Activated naive CD4-positive, alpha-beta T cell treated with anti-CD3 and anti-CD28 coated beads, Interleukin-2, amount 10 ng/mL, durations not matched to agents 7 days and 5 days (primary cell): ENCODE results near the gene WDR27.
"Not testable (repeated sequence)": the region's sequence is repeated elsewhere in the genome, so short reads cannot be mapped to it uniquely, and the experiment has no call there.

ENCODE experiments used
- CTCF ChIA-PET: fragments of 350-600 bp; sonication (Branson Sonifier 250); formaldehyde crosslinking; loops from one replicate; lab custom pipeline; 2021; ENCODE audit warnings: antibody characterized with exemption; lab: Charles Lee
- DNase-seq: peaks from one replicate; pipeline ENCODE4 v3.0.0-alpha.2; 2020
- H3K27ac Mint-ChIP-seq: one replicate; pipeline ENCODE4 v1.8.0; 2021; ENCODE audit warnings: mild to moderate bottlenecking, moderate library complexity, mixed read lengths
- H3K27me3 Mint-ChIP-seq: one replicate; pipeline ENCODE4 v1.8.0; 2021; ENCODE audit warnings: mild to moderate bottlenecking, mixed read lengths
- H3K36me3 Mint-ChIP-seq: one replicate; pipeline ENCODE4 v1.8.0; 2021; ENCODE audit warnings: mixed read lengths
- H3K4me1 Mint-ChIP-seq: one replicate; pipeline ENCODE4 v1.8.0; 2021; ENCODE audit warnings: mixed read lengths
- H3K4me3 Mint-ChIP-seq: one replicate; pipeline ENCODE4 v1.8.0; 2021; ENCODE audit warnings: mild to moderate bottlenecking, moderate library complexity, mixed read lengths
- H3K9me3 Mint-ChIP-seq: one replicate; pipeline ENCODE4 v1.8.0; 2021; ENCODE audit warnings: mixed read lengths

Gene WDR27

GRCh38 chr6:169521825-169522224 lies 180.0 kb downstream of the WDR27 start:
- peaks cover 11% of the 10 kb centered on the region for H3K9me3 Mint-ChIP-seq
- no peak overlapping the region for H3K4me3 Mint-ChIP-seq
- H3K27ac Mint-ChIP-seq: no peak overlapping the region
- no peak for DNase-seq
- no peaks in the 10 kb centered on the region for H3K27me3 Mint-ChIP-seq
- H3K4me1 Mint-ChIP-seq: no peaks in the 10 kb centered on the region
- peaks cover 2% of the 10 kb centered on the region for H3K36me3 Mint-ChIP-seq
- CTCF ChIA-PET: no interaction called here

GRCh38 chr6:169520104-169520503 lies 181.7 kb downstream of the WDR27 start:
- no peak overlapping the region for H3K4me3 Mint-ChIP-seq
- no peak overlapping the region for H3K27ac Mint-ChIP-seq
- CTCF ChIA-PET: no interaction called here
- H3K4me1 Mint-ChIP-seq: no peaks in the 10 kb centered on the region
- peaks cover 2% of the 10 kb centered on the region for H3K36me3 Mint-ChIP-seq
- peaks cover 11% of the 10 kb centered on the region for H3K9me3 Mint-ChIP-seq
- DNase-seq: no peak
- H3K27me3 Mint-ChIP-seq: no peaks in the 10 kb centered on the region

DNA sequence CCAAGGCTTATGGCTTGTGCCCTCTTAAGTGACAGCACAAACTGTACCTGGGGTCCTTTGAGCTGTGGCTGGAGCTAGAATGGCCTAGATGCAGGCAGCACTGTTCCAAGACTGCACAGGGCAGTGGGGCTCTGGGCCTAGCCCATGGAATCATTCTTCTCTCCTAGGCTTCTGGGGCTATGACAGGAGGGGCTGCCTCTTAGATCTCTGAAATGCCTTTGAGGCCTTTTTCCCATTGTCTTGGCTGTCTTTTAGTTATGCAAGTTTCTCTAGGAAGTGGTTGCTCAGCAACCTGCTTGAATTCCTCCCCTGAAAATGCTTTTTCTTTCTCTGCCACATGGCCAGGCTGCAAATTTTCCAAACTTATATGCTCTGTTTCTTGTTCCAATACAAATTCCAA lies 183.4 kb downstream of the WDR27 start:
- H3K9me3 Mint-ChIP-seq: peaks cover 11% of the 10 kb centered on the region

GRCh38 chr6:169513478-169514193 lies 188.2 kb downstream of the WDR27 start:
- no peaks in the 10 kb centered on the region for H3K27me3 Mint-ChIP-seq
- no peaks in the 10 kb centered on the region for H3K4me1 Mint-ChIP-seq
- CTCF ChIA-PET: no interaction called here
- DNase-seq: no peak
- no peaks in the 10 kb centered on the region for H3K36me3 Mint-ChIP-seq
- H3K9me3 Mint-ChIP-seq: peaks cover 2% of the 10 kb centered on the region
- no peak overlapping the region for H3K4me3 Mint-ChIP-seq
- H3K27ac Mint-ChIP-seq: no peak overlapping the region

More for the DNA sequence above, 183.4 kb downstream of the WDR27 start:
- Mint-ChIP-seq H3K36me3 (peaks cover 2% of the 10 kb centered on the region), H3K4me1 (no peaks in the 10 kb centered on the region), H3K27ac (no peak overlapping the region), H3K27me3 (no peaks in the 10 kb centered on the region), H3K4me3 (no peak overlapping the region)
- CTCF ChIA-PET: no interaction called here
- no peak for DNase-seq

- H3K27me3 Mint-ChIP-seq, H3K4me3 Mint-ChIP-seq, H3K9me3 Mint-ChIP-seq, H3K36me3 Mint-ChIP-seq, CTCF ChIA-PET, DNase-seq, H3K27ac Mint-ChIP-seq, H3K4me1 Mint-ChIP-seq: not testable (repeated sequence)
Measured at GRCh38 chr6:169511785-169512184, 190.0 kb downstream of the WDR27 start.

- no peaks in the 10 kb centered on the region for H3K27me3 Mint-ChIP-seq
- H3K36me3 Mint-ChIP-seq: no peaks in the 10 kb centered on the region
- H3K4me3 Mint-ChIP-seq: no peak overlapping the region
- no peaks in the 10 kb centered on the region for H3K4me1 Mint-ChIP-seq
- DNase-seq: no peak
- CTCF ChIA-PET: no interaction called here
- H3K9me3 Mint-ChIP-seq: no peaks in the 10 kb centered on the region
- H3K27ac Mint-ChIP-seq: no peak overlapping the region
Measured at GRCh38 chr6:169510871-169511270, 191.0 kb downstream of the WDR27 start.

DNA sequence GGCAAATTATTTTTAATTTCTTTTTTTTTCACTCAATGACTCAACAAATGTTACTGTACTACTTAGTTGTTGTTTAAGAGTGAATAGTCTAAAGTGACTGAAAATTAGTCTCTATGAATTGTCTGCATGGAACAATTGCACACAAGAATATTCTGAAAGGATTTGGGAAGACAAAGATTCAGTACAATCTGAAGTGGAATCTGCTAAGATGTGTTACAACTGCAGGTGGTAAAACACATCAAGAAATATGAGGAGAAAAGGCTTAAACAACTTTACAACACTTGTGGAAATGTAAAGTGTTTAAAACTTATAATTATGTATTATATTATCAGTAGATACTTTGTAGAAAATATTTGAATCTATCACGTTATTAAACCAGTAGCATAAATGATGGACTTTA lies 193.4 kb downstream of the WDR27 start:
- no peaks in the 10 kb centered on the region for H3K4me1 Mint-ChIP-seq
- DNase-seq: no peak
- CTCF ChIA-PET: no interaction called here
- no peak overlapping the region for H3K27ac Mint-ChIP-seq
- no peak overlapping the region for H3K4me3 Mint-ChIP-seq
- no peaks in the 10 kb centered on the region for H3K27me3 Mint-ChIP-seq
- no peaks in the 10 kb centered on the region for H3K9me3 Mint-ChIP-seq
- no peaks in the 10 kb centered on the region for H3K36me3 Mint-ChIP-seq

- Mint-ChIP-seq H3K4me1 (no peaks in the 10 kb centered on the region), H3K27ac (no peak overlapping the region), H3K27me3 (no peaks in the 10 kb centered on the region), H3K4me3 (no peak overlapping the region), H3K36me3 (no peaks in the 10 kb centered on the region), H3K9me3 (no peaks in the 10 kb centered on the region)
- DNase-seq: no peak
- CTCF ChIA-PET: no interaction called here
Measured at GRCh38 chr6:169503422-169504152, 198.2 kb downstream of the WDR27 start.

DNA sequence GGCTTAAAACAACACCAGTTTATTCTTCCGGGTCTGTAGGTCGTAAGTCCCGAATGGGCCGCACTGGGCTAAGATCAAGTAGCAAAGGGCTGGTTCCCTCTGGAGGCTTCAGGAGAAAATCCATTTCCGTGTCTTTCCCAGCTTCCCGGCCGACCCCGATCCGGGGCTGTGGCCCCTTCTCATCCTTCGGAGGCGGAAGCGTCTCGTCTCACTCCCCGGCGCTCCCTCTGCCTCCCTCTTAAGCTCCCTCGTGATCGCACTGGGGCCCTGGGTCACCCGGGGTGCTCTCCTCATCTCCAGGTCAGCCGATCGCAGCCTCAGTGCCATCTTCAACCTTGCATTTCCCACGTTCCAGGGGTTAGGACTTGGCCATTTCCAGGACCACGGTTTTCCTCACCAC lies 199.4 kb downstream of the WDR27 start:
- CTCF ChIA-PET: no interaction called here
- H3K4me3 Mint-ChIP-seq: no peak overlapping the region
- no peaks in the 10 kb centered on the region for H3K27me3 Mint-ChIP-seq
- H3K9me3 Mint-ChIP-seq: no peaks in the 10 kb centered on the region
- H3K4me1 Mint-ChIP-seq: no peaks in the 10 kb centered on the region
- no peaks in the 10 kb centered on the region for H3K36me3 Mint-ChIP-seq
- no peak overlapping the region for H3K27ac Mint-ChIP-seq
- no peak for DNase-seq

GRCh38 chr6:169501777-169502313 lies 200.0 kb downstream of the WDR27 start:
- Mint-ChIP-seq H3K27me3 (no peaks in the 10 kb centered on the region), H3K27ac (no peak overlapping the region), H3K4me3 (no peak overlapping the region), H3K9me3 (no peaks in the 10 kb centered on the region), H3K36me3 (no peaks in the 10 kb centered on the region), H3K4me1 (no peaks in the 10 kb centered on the region)
- CTCF ChIA-PET: no interaction called here
- no peak for DNase-seq

DNA sequence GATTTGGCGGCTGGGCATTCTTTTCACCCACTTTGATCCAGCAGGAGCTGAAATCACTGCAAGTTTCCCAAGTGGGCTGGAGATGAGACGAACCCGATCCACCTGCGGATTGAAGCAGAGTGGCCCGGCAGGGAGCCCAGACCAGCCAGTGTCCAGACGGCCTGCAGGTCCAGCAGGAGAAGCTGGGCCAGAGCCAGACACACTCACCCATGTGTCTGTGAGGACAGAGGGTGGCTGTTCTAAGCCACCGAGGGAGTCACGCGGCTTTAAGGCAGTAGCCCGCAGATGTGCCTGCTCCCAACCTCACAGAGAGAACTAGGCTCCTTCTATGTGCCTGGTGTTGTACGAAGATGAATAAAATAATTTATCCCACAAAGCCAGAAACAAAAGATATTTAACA lies 200.7 kb downstream of the WDR27 start:
- Mint-ChIP-seq H3K9me3 (no peaks in the 10 kb centered on the region), H3K27ac (no peak overlapping the region), H3K27me3 (no peaks in the 10 kb centered on the region), H3K4me1 (no peaks in the 10 kb centered on the region), H3K4me3 (no peak overlapping the region), H3K36me3 (no peaks in the 10 kb centered on the region)
- CTCF ChIA-PET: no interaction called here
- DNase-seq: no peak

- CTCF ChIA-PET: no interaction called here
- Mint-ChIP-seq H3K4me3 (no peak overlapping the region), H3K36me3 (no peaks in the 10 kb centered on the region), H3K27ac (no peak overlapping the region), H3K9me3 (no peaks in the 10 kb centered on the region), H3K27me3 (no peaks in the 10 kb centered on the region), H3K4me1 (no peaks in the 10 kb centered on the region)
- no peak for DNase-seq
Measured at GRCh38 chr6:169500688-169501087, 201.1 kb downstream of the WDR27 start.

- CTCF ChIA-PET: no interaction called here
- Mint-ChIP-seq H3K27me3 (no peaks in the 10 kb centered on the region), H3K36me3 (no peaks in the 10 kb centered on the region), H3K4me3 (no peak overlapping the region), H3K9me3 (no peaks in the 10 kb centered on the region), H3K27ac (no peak overlapping the region), H3K4me1 (no peaks in the 10 kb centered on the region)
- DNase-seq: no peak
Measured at GRCh38 chr6:169499848-169500247, 202.0 kb downstream of the WDR27 start.

- no peaks in the 10 kb centered on the region for H3K27me3 Mint-ChIP-seq
- H3K4me1 Mint-ChIP-seq: no peaks in the 10 kb centered on the region
- no peak for DNase-seq
- no peak overlapping the region for H3K27ac Mint-ChIP-seq
- no peak overlapping the region for H3K4me3 Mint-ChIP-seq
- CTCF ChIA-PET: no interaction called here
- no peaks in the 10 kb centered on the region for H3K9me3 Mint-ChIP-seq
- H3K36me3 Mint-ChIP-seq: no peaks in the 10 kb centered on the region
Measured at GRCh38 chr6:169498916-169499513, 202.8 kb downstream of the WDR27 start.

DNA sequence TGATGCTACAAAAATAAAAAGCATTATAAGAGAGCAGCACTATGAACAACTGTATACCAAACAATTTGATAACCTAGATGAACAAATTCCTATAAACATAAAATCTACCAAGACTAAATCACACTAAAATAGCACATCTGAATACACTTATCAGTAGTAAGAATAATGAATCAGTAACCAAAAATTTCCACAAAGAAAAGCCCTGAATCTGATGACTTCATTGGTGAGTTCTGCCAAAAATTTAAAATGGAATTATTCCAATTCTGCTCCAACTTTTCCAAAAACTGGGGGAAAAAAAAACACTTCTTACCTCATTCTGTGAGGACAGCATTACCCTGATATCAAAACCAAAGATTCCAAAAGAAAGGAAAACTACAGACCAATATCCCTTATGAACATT lies 206.2 kb downstream of the WDR27 start:
- Mint-ChIP-seq H3K36me3 (no peaks in the 10 kb centered on the region), H3K27me3 (no peaks in the 10 kb centered on the region), H3K27ac (no peak overlapping the region), H3K4me3 (no peak overlapping the region), H3K9me3 (no peaks in the 10 kb centered on the region), H3K4me1 (no peaks in the 10 kb centered on the region)
- CTCF ChIA-PET: no interaction called here
- no peak for DNase-seq
